DOHH2 (cell line): ENCODE data around the gene PTEN.

Source experiments
- H3F3A ChIP-seq: fragments of 200-600 bp; sonication (generic), shearing (Covaris generic); 2 replicates; pipeline ENCODE4 v1.6.0; 2016; ENCODE audit warnings: antibody characterized with exemption, mild to moderate bottlenecking; ENCODE audit not compliant: control insufficient read depth, insufficient read depth
- H3K27ac ChIP-seq: fragments of 200-600 bp; sonication (generic); 2 replicates; pipeline ENCODE4 v1.5.1; 2014; ENCODE audit warnings: low read depth, mild to moderate bottlenecking, low read length, moderate library complexity
- H3K27me3 ChIP-seq: fragments of 200-600 bp; sonication (generic); 2 replicates; pipeline ENCODE4 v1.6.1; 2014; ENCODE audit warnings: mild to moderate bottlenecking, low read length, mixed read lengths; ENCODE audit not compliant: control insufficient read depth
- H3K36me3 ChIP-seq: fragments of 200-600 bp; sonication (generic); 2 replicates; pipeline ENCODE4 v1.6.1; 2014; ENCODE audit warnings: mild to moderate bottlenecking, low read length, moderate library complexity, mixed read lengths; ENCODE audit not compliant: control insufficient read depth
- H3K4me1 ChIP-seq: fragments of 200-600 bp; sonication (generic); 2 replicates; pipeline ENCODE4 v1.6.1; 2014; ENCODE audit warnings: mild to moderate bottlenecking, low read length, mixed read lengths; ENCODE audit not compliant: control insufficient read depth
- H3K4me2 ChIP-seq: fragments of 200-600 bp; sonication (generic); 2 replicates; pipeline ENCODE4 v1.6.0; 2014; ENCODE audit warnings: mild to moderate bottlenecking, low read length, moderate library complexity
- H3K4me3 ChIP-seq: fragments of 200-600 bp; sonication (generic); 2 replicates; pipeline ENCODE4 v1.5.1; 2014; ENCODE audit warnings: mild to moderate bottlenecking, low read length, mixed read lengths
- H3K79me2 ChIP-seq: fragments of 200-600 bp; sonication (generic); 2 replicates; pipeline ENCODE4 v1.6.1; 2014; ENCODE audit warnings: mild to moderate bottlenecking, low read length, mixed read lengths; ENCODE audit not compliant: control insufficient read depth
- H3K9me2 ChIP-seq: fragments of 200-600 bp; sonication (generic); replicated peaks from 2 replicates; pipeline ENCODE4 v1.6.1; 2014; ENCODE audit warnings: mild to moderate bottlenecking, low read length, mixed read lengths; ENCODE audit not compliant: control insufficient read depth
- H3K9me3 ChIP-seq: fragments of 200-600 bp; sonication (generic); 2 replicates; pipeline ENCODE4 v1.6.1; 2014; ENCODE audit warnings: antibody characterized with exemption, low read length, mixed read lengths; ENCODE audit not compliant: control insufficient read depth, insufficient read depth
- H4K20me1 ChIP-seq: fragments of 200-600 bp; sonication (generic); 2 replicates; pipeline ENCODE4 v1.6.0; 2014; ENCODE audit warnings: low read depth, mild to moderate bottlenecking, antibody characterized with exemption, low read length, moderate library complexity; ENCODE audit not compliant: control insufficient read depth, insufficient read depth
- CTCF ChIP-seq: fragments of 200-600 bp; sonication (generic); IDR thresholded peaks from one replicate; pipeline ENCODE4 v1.5.1; 2014; ENCODE audit warnings: antibody characterized with exemption, mild to moderate bottlenecking, low read depth, low read length; ENCODE audit not compliant: poor library complexity, severe bottlenecking
- EZH2phosphoT487 ChIP-seq: fragments of 200-600 bp; sonication (generic); IDR thresholded peaks from 2 replicates; pipeline ENCODE4 v1.6.1; 2017; ENCODE audit warnings: borderline replicate concordance, mild to moderate bottlenecking, antibody characterized with exemption, low read length, moderate library complexity, mixed read lengths

Gene PTEN

GRCh38 chr10:87940210-87940609 is 76.8 kb downstream of the PTEN start:
- no peak overlapping the region for H3K27ac ChIP-seq

GRCh38 chr10:87942884-87943527 is 79.6 kb downstream of the PTEN start:
- TF ChIP-seq CTCF, result no peak
- Histone ChIP-seq H3K4me2 (no peak overlapping the region), H3K27me3 (no peaks in the 10 kb centered on the region), H3K4me3 (no peak overlapping the region), H4K20me1 (no peaks in the 10 kb centered on the region), H3K27ac (no peak overlapping the region), H3K4me1 (no peaks in the 10 kb centered on the region), H3K36me3 (peaks cover 80% of the 10 kb centered on the region), H3F3A (peaks cover 9% of the 10 kb centered on the region), H3K79me2 (peaks cover 36% of the 10 kb centered on the region), H3K9me3 (no peaks in the 10 kb centered on the region), H3K9me2 (no peaks in the 10 kb centered on the region)

More at GRCh38 chr10:87940210-87940609, 76.8 kb downstream of the PTEN start:
- H3K4me3 ChIP-seq, result no peak overlapping the region
- no peaks in the 10 kb centered on the region; the same call in 1 of the 2 replicates for H3K4me1 ChIP-seq
- peaks cover 54% of the 10 kb centered on the region for H3K79me2 ChIP-seq
- H3K4me2 ChIP-seq, result no peak overlapping the region
- no peaks in the 10 kb centered on the region for H4K20me1 ChIP-seq
- no peak for TF ChIP-seq CTCF
- TF ChIP-seq EZH2phosphoT487, result no peak
- peaks cover 9% of the 10 kb centered on the region for H3F3A ChIP-seq
- no peaks in the 10 kb centered on the region for H3K9me2 ChIP-seq
- H3K27me3 ChIP-seq, result no peaks in the 10 kb centered on the region
- H3K36me3 ChIP-seq, result peaks cover 87% of the 10 kb centered on the region
- H3K9me3 ChIP-seq, result no peaks in the 10 kb centered on the region

- Histone ChIP-seq H3K79me2 (peaks cover 28% of the 10 kb centered on the region), H3F3A (peaks cover 17% of the 10 kb centered on the region)
Observed at GRCh38 chr10:87945984-87946383, 82.6 kb downstream of the PTEN start.

More at GRCh38 chr10:87945984-87946383, 82.6 kb downstream of the PTEN start:
- no peaks in the 10 kb centered on the region for H3K9me3 ChIP-seq
- no peak overlapping the region for H3K4me3 ChIP-seq
- no peaks in the 10 kb centered on the region for H3K4me1 ChIP-seq
- no peaks in the 10 kb centered on the region for H3K27me3 ChIP-seq
- no peaks in the 10 kb centered on the region for H4K20me1 ChIP-seq
- no peak overlapping the region for H3K27ac ChIP-seq
- no peak overlapping the region for H3K4me2 ChIP-seq
- TF ChIP-seq EZH2phosphoT487 (no peak), CTCF (no peak)
- peaks cover 76% of the 10 kb centered on the region for H3K36me3 ChIP-seq
- H3K9me2 ChIP-seq, result no peaks in the 10 kb centered on the region
